Glomerular visceral epithelial cell (primary cell): ENCODE results near the gene HAUS5.

Experiments
- DNase-seq: peaks from one replicate; pipeline ENCODE4 v3.0.0-alpha.2; 2016; ENCODE audit errors: extremely low spot score

Gene HAUS5

GRCh38 chr19:35607661-35608060, 4.9 kb upstream of the HAUS5 start:
- no peak for DNase-seq

DNA sequence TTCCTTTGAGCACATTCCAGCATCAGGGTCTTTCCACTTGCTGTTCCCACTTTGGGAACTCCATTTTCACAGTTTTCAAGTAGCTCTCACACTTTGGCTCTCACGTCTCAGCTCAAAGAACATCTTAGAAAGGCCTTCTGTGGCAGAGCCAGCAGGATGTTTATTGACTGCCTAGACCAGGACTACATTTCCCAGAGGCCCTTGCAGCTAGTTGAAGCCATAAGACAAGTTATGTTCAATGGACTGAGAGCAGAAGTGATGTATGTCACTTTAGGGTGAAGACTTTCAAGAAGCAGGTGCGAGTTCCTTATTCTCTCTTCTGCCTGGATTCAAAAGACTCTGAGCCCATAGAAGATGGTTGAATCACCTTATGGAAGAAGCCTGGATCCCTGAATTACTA, 4.3 kb upstream of the HAUS5 start:
- no peak for DNase-seq

- DNase-seq: no peak
These were observed 2.6 kb upstream of the HAUS5 start for GRCh38 chr19:35609851-35610353.

DNA sequence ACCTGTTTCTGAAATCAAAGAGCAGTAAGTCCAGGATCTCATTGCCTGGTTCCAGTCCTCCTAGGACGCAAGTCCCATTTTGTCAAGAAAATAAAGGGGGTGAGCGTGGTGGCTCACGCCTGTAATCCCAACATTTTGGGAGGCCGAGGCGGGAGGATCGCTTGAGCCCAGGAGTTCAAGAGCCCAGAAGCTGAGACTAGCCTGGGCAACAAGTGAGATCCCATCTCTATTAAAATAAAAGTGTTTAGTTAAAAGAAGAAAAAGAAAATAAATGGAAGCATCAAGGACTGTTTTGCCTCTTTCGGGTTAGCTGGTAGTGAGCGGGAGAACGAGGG, 344 bp upstream of the HAUS5 start:
- no peak for DNase-seq

- no peak for DNase-seq
These were observed 1.0 kb downstream of the HAUS5 start for GRCh38 chr19:35613574-35613973.

DNA sequence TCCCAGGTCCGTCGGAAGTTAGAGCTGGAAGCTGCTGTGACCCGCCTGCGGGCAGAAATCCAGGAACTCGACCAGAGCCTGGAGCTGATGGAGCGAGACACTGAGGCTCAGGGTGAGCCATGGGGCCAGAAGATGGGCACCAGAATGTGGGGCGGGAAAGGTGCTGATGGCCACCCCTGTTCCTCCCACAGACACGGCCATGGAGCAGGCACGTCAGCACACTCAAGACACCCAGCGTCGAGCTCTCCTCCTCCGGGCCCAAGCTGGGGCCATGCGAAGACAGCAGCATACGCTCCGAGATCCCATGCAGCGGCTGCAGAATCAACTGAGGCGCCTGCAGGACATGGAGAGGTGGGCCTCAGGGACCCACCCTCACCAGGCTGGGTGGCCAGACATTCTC, 2.5 kb downstream of the HAUS5 start:
- no peak for DNase-seq

GRCh38 chr19:35618857-35619256, 6.3 kb downstream of the HAUS5 start:
- DNase-seq: no peak

DNA sequence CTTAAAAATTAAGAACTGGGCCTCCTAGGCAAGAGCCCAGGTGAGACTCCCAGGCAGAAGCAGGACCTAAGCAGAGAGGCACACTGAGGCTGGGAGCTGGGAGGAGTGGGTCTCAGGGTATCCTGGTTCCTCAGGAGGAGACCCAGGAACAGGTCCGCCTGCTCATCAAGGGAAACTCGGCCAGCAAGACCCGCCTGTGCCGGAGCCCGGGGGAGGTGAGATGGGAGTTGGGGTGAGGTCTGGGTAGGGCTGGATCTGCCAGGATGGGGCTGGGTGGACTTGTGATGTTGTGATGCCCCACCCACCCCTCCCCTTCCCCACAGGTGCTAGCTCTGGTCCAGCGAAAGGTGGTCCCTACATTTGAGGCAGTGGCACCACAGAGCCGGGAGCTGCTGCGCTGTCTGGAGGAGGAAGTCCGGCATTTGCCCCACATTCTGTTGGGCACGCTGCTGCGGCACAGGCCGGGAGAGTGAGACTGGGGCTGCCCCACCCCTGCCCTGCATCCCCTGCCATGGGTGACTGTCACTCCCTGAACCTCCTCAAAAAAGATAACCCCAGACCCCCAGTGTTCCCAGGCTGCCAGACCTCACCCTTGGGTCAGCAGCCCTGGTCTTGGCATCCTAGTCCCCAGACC, 6.9 kb downstream of the HAUS5 start:
- DNase-seq: no peak

GRCh38 chr19:35620001-35620400, 7.5 kb downstream of the HAUS5 start:
- DNase-seq: no peak

- no peak for DNase-seq
These were observed 9.2 kb downstream of the HAUS5 start for GRCh38 chr19:35621708-35622107.

GRCh38 chr19:35622750-35623149, 10.2 kb downstream of the HAUS5 start:
- no peak for DNase-seq

- DNase-seq: no peak
These were observed 10.9 kb downstream of the HAUS5 start for GRCh38 chr19:35623327-35624010.

- DNase-seq: no peak
These were observed 15.7 kb downstream of the HAUS5 start for GRCh38 chr19:35628264-35628564.

DNA sequence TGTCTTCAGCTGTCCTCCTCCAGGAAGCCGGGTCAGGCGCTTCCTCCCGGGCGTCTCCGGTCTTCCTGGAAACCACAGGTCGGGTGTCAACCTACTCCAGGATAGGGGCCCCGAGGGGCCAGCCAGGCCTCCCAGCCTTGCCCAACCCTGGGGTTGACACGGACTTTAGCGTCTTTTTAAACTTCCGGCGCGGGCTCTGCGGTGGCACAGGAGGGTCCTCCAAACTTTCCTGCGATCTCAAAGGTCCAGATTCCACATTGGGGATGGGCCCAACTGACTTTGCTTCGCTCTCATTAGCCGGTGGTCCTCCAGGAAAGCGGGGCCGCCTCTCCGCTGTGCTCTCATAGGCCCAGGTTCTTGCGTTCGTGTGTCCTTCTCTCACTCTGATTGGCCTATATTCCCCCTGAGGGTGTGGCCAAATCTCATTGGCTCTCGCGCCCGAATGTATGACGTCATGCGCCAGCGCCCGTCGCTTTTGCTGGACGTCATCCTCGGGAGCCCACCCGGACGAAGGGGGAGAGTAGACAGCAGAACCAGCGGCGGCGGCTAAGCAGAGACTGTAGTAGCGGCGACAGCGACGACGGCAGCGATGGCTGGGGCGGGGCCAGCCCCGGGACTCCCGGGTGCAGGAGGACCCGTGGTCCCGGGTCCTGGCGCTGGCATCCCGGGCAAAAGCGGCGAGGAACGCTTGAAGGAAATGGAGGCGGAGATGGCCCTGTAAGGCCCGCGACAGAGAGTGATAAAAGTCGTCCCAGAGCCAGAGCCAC, 16.2 kb downstream of the HAUS5 start, which contains the start of gene RBM42:
RBM42 (plus strand) TSS at position 472 of the 767 bp plus-strand sequence; CDS start at position 590, 118 bp downstream.
- peak; percentile 99 for DNase-seq

- no peak for DNase-seq
These were observed 16.7 kb downstream of the HAUS5 start for GRCh38 chr19:35629332-35629633.

DNA sequence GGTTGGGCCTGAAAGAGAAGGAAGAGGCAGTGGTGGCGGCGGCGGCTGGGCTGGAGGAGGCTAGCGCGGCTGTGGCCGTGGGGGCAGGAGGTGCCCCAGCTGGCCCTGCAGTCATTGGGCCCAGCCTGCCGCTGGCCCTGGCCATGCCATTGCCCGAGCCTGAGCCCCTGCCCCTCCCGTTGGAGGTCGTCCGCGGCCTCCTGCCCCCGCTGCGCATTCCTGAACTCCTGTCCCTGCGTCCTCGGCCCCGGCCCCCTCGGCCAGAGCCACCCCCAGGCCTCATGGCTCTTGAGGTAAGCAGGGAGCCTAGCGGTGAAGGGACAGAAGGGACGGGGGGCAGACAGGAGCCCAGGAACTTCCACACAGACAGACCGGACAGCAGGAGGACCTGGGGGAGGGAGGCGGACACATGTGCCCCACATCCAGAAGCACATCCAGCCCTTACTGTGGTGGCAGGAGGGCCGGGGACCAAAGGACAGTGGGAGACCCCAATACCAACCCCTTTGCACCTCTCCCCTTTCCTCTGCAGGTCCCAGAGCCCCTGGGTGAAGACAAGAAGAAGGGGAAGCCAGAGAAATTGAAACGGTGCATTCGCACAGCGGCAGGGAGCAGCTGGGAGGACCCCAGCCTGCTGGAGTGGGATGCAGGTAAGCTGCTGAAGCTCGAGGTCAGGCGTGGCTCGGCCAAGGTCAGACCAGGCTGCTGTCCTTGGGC, 21.3 kb downstream of the HAUS5 start:
- no peak for DNase-seq

GRCh38 chr19:35636651-35637050, 24.1 kb downstream of the HAUS5 start:
- no peak for DNase-seq

DNA sequence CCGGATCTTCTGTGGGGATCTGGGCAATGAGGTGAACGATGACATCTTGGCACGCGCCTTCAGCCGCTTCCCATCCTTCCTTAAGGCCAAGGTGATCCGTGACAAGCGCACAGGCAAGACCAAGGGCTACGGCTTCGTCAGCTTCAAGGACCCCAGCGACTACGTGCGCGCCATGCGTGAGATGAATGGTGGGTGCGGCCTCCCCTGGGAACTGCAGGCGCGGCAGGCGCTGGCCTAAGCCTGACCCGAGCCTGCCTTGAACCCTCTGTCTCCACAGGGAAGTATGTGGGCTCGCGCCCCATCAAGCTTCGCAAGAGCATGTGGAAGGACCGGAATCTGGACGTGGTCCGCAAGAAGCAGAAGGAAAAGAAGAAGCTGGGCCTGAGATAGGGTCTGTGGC, 24.6 kb downstream of the HAUS5 start:
- DNase-seq: no peak

GRCh38 chr19:35639321-35639639, 26.7 kb downstream of the HAUS5 start:
- DNase-seq: no peak

- no peak for DNase-seq
These were observed 27.3 kb downstream of the HAUS5 start for GRCh38 chr19:35639863-35640262.

DNA sequence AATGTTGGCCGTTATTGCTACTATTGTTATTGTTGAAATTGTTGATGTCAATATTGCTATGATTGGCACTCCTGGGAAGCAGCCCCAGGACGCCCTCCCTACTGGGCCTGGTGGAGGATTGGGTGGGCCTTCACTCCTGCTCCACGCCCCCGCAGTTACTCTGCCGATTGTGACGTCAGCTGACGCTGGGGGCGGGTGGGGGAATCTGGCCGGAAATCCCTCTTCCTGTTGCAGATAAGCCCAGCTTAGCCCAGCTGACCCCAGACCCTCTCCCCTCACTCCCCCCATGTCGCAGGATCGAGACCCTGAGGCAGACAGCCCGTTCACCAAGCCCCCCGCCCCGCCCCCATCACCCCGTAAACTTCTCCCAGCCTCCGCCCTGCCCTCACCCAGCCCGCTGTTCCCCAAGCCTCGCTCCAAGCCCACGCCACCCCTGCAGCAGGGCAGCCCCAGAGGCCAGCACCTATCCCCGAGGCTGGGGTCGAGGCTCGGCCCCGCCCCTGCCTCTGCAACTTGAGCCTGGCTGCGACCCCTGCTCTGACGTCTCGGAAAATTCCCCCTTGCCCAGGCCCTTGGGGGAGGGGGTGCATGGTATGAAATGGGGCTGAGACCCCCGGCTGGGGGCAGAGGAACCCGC, 29.1 kb downstream of the HAUS5 start, which contains the start of gene ETV2:
ETV2 (plus strand) TSS at position 231 of the 637 bp plus-strand sequence. CDS start 716 bp downstream, outside the sequence.
- DNase-seq: no peak

GRCh38 chr19:35642312-35642711, 29.8 kb downstream of the HAUS5 start:
- DNase-seq: no peak
